Activated T-helper 2 cell treated with anti-CD3 and anti-CD28 coated beads, Interferon-gamma antibody, Interleukin-2, Interleukin-4, amounts not matched to agents 10 μg/mL and 5 μg/mL and 100 μg/mL, durations not matched to agents 14 hours and 24 hours and 36 hours (primary cell): Measurements from ENCODE around the gene ABR. TPM values are rescaled to one million over a fixed set of nuclear protein-coding genes. Genes with fewer than 3 reads are reported as not detected.
"Not testable (repeated sequence)": the region's sequence is repeated elsewhere in the genome, so short reads cannot be mapped to it uniquely, and the experiment has no call there.

ENCODE experiments used
- DNase-seq: peaks from one replicate; pipeline ENCODE4 v3.0.0; 2021; ENCODE audit warnings: low spot score
- H3K27ac Mint-ChIP-seq: one replicate; pipeline ENCODE4 v1.8.0; 2021; ENCODE audit warnings: mixed read lengths
- H3K27me3 Mint-ChIP-seq: one replicate; pipeline ENCODE4 v1.8.0; 2021; ENCODE audit warnings: low read depth, mixed read lengths
- H3K36me3 Mint-ChIP-seq: one replicate; pipeline ENCODE4 v1.8.0; 2021; ENCODE audit warnings: low read depth, mixed read lengths
- H3K4me1 Mint-ChIP-seq: one replicate; pipeline ENCODE4 v1.8.0; 2021; ENCODE audit warnings: low read depth, mixed read lengths
- H3K4me3 Mint-ChIP-seq: one replicate; pipeline ENCODE4 v1.8.0; 2021; ENCODE audit warnings: low read depth, mild to moderate bottlenecking, moderate library complexity, mixed read lengths
- H3K9me3 Mint-ChIP-seq: one replicate; pipeline ENCODE4 v1.8.0; 2021; ENCODE audit warnings: mixed read lengths
- intact Hi-C: fragments of 100-400 bp; cut with micrococcal nuclease; formaldehyde crosslinking; loops from one replicate; pipeline ENCODE4 v1.15.1; 2023
- total RNA-seq: library from RNA; stranded (reverse); gene quantifications from 2 replicates; pipeline ENCODE4 v1.2.3, GENCODE V29; 2022

Gene ABR
- total RNA-seq, 1 donor from 2014 or later, result 69.3 TPM

GRCh38 chr17:1125788-1126145 is 54.0 kb downstream of the ABR start:
- H3K9me3 Mint-ChIP-seq, result no peaks in the 10 kb centered on the region
- no peak overlapping the region for H3K4me3 Mint-ChIP-seq
- H3K27me3 Mint-ChIP-seq, result no peaks in the 10 kb centered on the region
- intact Hi-C loops, result no loop called here
- H3K27ac Mint-ChIP-seq, result no peak overlapping the region
- no peak for DNase-seq
- peaks cover 8% of the 10 kb centered on the region for H3K4me1 Mint-ChIP-seq
- no peaks in the 10 kb centered on the region for H3K36me3 Mint-ChIP-seq

- intact Hi-C loops, result no loop called here
- Mint-ChIP-seq H3K27ac (no peak overlapping the region), H3K27me3 (no peaks in the 10 kb centered on the region), H3K36me3 (no peaks in the 10 kb centered on the region), H3K9me3 (no peaks in the 10 kb centered on the region), H3K4me1 (peaks cover 8% of the 10 kb centered on the region), H3K4me3 (no peak overlapping the region)
- no peak for DNase-seq
Observed at GRCh38 chr17:1124896-1125787, 54.6 kb downstream of the ABR start.

DNA sequence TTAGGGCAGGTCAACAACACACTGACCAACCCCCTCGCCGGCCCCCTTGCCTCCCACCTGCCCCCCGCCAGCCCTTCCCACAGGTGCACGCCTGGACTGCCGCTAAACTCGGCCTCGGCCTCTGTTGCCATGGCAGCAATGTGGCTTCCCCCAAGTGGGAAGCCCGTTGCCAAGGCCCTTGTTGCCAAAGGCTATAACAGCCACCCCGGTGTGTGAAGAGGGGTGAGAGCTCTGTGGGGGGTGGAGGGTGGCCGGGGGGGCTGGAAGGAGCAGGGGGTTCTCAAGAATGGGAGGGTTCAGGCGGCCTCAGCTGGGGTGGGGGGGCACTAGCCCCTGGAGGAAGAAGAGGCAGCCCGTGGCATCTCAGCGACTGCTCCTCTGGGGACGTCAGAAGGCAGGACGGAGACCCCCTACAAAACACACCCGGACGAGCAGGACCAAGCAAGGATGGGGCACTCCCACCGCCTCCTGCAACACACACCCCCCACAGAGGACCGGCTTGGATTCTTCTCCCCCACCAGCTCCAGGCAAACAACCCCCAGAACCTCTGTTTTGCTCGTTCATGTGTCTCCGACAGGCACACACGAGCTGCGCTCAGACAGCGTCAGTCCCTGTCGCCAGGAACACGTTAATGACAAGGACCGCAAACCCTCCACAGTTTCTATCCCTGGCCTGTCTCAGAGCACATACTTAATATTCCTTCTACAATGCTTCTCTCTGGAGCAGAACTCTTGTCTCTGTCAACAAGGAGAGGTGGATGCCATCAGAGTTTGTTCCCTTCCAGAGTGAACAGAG is 55.7 kb downstream of the ABR start:
- Mint-ChIP-seq H3K4me3 (no peak overlapping the region), H3K9me3 (no peaks in the 10 kb centered on the region), H3K4me1 (peaks cover 8% of the 10 kb centered on the region), H3K27ac (no peak overlapping the region), H3K36me3 (no peaks in the 10 kb centered on the region), H3K27me3 (no peaks in the 10 kb centered on the region)
- DNase-seq, result no peak
- intact Hi-C loops, result loop anchor here (1.0 kb wide), 1 partner anchor 63 kb away; no protein-coding TSS in a partner anchor

DNA sequence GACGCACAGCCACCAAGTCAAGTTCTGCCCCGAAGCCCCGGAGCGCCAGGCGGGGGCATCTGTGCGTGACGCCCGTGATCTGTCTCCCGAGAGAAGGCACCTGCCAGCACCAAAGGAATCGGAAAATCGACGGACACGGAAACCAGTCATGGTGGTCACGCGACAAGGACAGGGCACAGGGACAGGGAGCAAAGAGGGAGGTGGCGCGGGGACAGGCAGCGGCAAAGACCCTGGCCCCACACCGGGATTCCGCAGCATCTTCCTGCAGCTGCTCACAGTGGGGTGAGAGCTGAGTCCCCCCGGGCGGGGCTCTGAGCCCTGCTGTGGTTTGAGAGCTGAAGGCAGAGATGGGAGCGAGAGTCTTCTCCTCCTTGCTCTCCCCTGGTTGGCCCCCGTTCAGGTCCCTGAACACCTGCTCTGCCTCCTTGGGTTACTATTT is 56.4 kb downstream of the ABR start:
- H3K4me1 Mint-ChIP-seq, result peaks cover 8% of the 10 kb centered on the region
- intact Hi-C loops, result loop anchor here (1.0 kb wide), 1 partner anchor 64 kb away; no protein-coding TSS in a partner anchor
- no peak overlapping the region for H3K4me3 Mint-ChIP-seq
- no peak overlapping the region for H3K27ac Mint-ChIP-seq
- DNase-seq, result no peak
- H3K9me3 Mint-ChIP-seq, result no peaks in the 10 kb centered on the region
- H3K36me3 Mint-ChIP-seq, result no peaks in the 10 kb centered on the region
- no peaks in the 10 kb centered on the region for H3K27me3 Mint-ChIP-seq

DNA sequence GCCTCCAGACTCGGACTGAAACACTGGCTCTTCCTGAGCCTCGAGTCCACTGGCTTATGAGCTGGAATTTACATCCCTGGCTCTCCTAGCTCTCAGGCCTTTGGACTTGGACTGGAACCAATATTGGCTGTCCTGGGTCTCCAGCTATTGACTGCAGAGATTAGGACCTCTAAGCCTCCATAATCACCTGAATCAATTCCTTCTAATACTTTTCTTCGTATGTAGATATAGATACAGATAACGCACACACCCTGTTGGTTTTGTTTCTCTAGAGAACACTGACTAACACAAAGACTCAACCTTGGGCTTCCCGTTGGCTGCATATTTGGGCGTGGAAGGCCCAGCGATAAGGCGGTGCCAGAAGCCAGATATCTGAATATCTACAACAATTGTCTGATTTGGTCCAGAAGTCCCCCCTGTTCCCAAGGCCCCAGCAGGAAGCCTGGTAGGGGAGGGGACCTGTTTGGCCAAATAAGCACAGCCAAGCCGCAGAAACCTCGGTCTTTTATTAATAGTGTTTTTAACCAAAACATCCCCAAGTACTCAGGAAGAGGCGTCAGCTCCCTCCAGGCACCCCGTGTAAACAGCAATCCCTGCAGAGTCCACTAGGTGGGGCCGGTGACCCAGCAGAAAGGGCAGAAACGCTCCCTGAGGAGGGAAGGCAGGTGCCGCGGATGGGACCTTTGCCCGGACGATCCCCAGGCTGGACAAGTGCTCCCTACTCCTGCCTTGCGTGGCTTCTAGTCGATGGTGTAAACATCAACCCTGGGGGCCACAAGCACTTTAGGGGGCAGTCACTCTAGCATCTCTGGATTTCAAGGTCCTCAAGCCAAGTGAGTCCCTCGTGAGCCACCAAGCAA is 57.0 kb downstream of the ABR start:
- Mint-ChIP-seq H3K9me3 (no peaks in the 10 kb centered on the region), H3K4me1 (peaks cover 8% of the 10 kb centered on the region), H3K36me3 (no peaks in the 10 kb centered on the region), H3K27me3 (no peaks in the 10 kb centered on the region), H3K4me3 (no peak overlapping the region), H3K27ac (no peak overlapping the region)
- intact Hi-C loops, result loop anchor here (1.0 kb wide), 1 partner anchor 65 kb away; no protein-coding TSS in a partner anchor
- peak; percentile 74 for DNase-seq

- H3K36me3 Mint-ChIP-seq, H3K27ac Mint-ChIP-seq, H3K4me1 Mint-ChIP-seq, H3K4me3 Mint-ChIP-seq, H3K27me3 Mint-ChIP-seq, DNase-seq, H3K9me3 Mint-ChIP-seq, intact Hi-C loops: not testable (repeated sequence)
Observed at GRCh38 chr17:1121442-1121817, 58.4 kb downstream of the ABR start.

DNA sequence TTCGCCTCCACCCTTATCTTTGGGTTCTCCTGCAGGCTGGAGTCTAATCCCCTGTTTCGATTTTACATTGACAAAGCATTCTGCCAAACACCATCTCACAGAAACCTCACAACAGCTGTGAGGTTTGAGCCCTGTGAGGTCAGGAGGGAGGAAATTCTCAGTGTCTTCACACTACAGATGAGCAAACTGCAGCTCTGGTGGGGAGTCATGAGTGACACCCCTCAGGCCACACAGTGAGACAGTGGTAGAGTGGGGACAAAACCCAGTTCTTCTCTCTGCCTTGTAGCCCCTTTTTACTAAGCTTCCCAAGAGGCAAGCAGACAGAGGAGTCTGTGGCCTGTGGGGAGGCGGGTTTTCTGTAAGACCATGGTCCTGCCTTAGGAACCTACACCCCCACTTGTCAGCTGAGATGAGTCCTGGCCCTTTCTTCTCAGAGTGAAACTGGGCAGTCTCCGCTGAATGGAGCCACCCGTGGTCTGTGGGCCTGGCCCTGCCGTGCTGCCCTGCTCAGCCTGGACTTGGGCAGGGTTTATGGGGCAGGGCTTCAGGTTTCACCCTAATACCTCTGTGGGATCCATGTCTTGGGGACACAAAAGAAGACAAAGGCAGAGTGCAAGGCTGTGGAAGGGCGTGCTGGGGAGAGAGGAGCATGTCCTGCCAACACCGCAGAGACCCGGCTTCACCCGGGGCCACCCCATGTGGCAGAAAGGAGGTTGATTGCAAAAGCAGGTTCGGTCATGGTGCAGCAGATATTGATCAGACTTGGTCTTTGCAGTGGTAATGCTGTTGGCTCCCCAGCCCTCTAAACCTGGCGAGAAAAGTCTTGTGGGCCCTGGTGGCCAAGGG is 59.0 kb downstream of the ABR start:
- no peak for DNase-seq
- intact Hi-C loops, result no loop called here
- Mint-ChIP-seq H3K27ac (no peak overlapping the region), H3K9me3 (no peaks in the 10 kb centered on the region), H3K27me3 (no peaks in the 10 kb centered on the region), H3K36me3 (no peaks in the 10 kb centered on the region), H3K4me1 (peaks cover 10% of the 10 kb centered on the region), H3K4me3 (no peak overlapping the region)

- H3K36me3 Mint-ChIP-seq, result no peaks in the 10 kb centered on the region
- DNase-seq, result no peak
- no peak overlapping the region for H3K4me3 Mint-ChIP-seq
- intact Hi-C loops, result no loop called here
- H3K9me3 Mint-ChIP-seq, result no peaks in the 10 kb centered on the region
- peaks cover 18% of the 10 kb centered on the region for H3K4me1 Mint-ChIP-seq
- no peak overlapping the region for H3K27ac Mint-ChIP-seq
- H3K27me3 Mint-ChIP-seq, result no peaks in the 10 kb centered on the region
Observed at GRCh38 chr17:1119924-1120323, 59.9 kb downstream of the ABR start.

- Mint-ChIP-seq H3K4me1 (peaks cover 21% of the 10 kb centered on the region), H3K27me3 (no peaks in the 10 kb centered on the region), H3K36me3 (no peaks in the 10 kb centered on the region), H3K4me3 (no peak overlapping the region), H3K27ac (no peak overlapping the region), H3K9me3 (no peaks in the 10 kb centered on the region)
- DNase-seq, result no peak
- intact Hi-C loops, result no loop called here
Observed at GRCh38 chr17:1116602-1117001, 63.2 kb downstream of the ABR start.

GRCh38 chr17:1112875-1113274 is 66.9 kb downstream of the ABR start:
- no peak overlapping the region for H3K4me3 Mint-ChIP-seq
- H3K27ac Mint-ChIP-seq, result no peak overlapping the region
- intact Hi-C loops, result no loop called here
- peaks cover 34% of the 10 kb centered on the region for H3K4me1 Mint-ChIP-seq
- H3K27me3 Mint-ChIP-seq, result no peaks in the 10 kb centered on the region
- peaks cover under 1% of the 10 kb centered on the region for H3K36me3 Mint-ChIP-seq
- DNase-seq, result no peak
- no peaks in the 10 kb centered on the region for H3K9me3 Mint-ChIP-seq

DNA sequence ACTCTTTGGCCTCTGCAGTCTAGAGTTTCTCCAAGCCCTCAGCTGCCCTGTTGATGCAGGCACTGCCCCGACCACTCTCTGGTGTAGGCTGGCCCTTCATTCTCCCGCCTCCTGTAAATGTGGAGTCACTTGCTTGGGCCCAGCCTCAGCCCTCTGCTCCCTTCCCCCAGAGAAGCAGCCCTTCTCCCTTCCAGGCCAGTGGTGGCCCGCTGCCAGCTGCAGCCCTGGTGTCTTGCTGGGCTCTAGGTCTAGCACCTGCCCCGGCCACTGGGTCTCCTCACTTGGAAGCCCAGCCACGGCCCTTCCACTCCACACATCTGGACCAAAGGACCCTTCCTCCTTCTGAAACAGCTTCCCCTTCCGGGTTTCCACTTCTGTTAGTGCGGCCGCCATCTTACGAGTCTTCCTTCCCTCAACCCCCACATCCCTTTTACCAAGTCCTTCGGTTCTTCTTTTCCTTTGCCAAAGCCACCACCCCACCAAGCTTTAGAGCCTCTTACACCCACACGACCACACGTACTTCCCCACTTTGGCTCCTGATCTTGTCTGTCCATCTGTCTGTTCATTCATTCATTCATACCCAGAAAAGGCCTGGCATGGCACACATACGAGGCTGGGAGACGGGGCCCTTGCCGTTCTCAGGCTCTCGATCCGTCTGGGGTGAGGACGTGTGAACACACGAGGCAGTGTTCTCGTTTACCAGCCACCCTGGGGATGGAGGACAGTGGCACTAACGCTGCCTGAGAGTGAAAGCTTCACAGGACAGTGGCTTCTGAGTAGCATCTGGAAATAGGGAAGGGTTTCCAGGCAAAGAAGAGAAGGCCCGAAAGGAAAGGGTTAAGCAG is 68.0 kb downstream of the ABR start:
- no peak for DNase-seq
- H3K27ac Mint-ChIP-seq, result peak overlapping the region; percentile 42
- peak overlapping the region; percentile 49 for H3K4me3 Mint-ChIP-seq
- H3K4me1 Mint-ChIP-seq, result peaks cover 39% of the 10 kb centered on the region
- H3K36me3 Mint-ChIP-seq, result peaks cover 3% of the 10 kb centered on the region
- no peaks in the 10 kb centered on the region for H3K27me3 Mint-ChIP-seq
- H3K9me3 Mint-ChIP-seq, result no peaks in the 10 kb centered on the region
- intact Hi-C loops, result no loop called here
